A549 treated with ZK216348 at 1 μM for 4 hours (cell line): ENCODE results near the gene RPF1. TPM values are rescaled to one million over a fixed set of nuclear protein-coding genes. Genes with fewer than 3 reads are reported as not detected.

Experiments
- total RNA-seq: library from RNA; stranded (reverse); fragments of 200-300 nt; extraction: Qiagen RNA extraction; gene quantifications from 5 replicates; pipeline ENCODE4 v1.2.3, GENCODE V29; 2022; ENCODE audit warnings: low read depth

The RPF1 gene, protein sequence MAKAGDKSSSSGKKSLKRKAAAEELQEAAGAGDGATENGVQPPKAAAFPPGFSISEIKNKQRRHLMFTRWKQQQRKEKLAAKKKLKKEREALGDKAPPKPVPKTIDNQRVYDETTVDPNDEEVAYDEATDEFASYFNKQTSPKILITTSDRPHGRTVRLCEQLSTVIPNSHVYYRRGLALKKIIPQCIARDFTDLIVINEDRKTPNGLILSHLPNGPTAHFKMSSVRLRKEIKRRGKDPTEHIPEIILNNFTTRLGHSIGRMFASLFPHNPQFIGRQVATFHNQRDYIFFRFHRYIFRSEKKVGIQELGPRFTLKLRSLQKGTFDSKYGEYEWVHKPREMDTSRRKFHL
- total RNA-seq, result 28.1 to 40.2 TPM (median 29.5 TPM) in 5 replicates

DNA sequence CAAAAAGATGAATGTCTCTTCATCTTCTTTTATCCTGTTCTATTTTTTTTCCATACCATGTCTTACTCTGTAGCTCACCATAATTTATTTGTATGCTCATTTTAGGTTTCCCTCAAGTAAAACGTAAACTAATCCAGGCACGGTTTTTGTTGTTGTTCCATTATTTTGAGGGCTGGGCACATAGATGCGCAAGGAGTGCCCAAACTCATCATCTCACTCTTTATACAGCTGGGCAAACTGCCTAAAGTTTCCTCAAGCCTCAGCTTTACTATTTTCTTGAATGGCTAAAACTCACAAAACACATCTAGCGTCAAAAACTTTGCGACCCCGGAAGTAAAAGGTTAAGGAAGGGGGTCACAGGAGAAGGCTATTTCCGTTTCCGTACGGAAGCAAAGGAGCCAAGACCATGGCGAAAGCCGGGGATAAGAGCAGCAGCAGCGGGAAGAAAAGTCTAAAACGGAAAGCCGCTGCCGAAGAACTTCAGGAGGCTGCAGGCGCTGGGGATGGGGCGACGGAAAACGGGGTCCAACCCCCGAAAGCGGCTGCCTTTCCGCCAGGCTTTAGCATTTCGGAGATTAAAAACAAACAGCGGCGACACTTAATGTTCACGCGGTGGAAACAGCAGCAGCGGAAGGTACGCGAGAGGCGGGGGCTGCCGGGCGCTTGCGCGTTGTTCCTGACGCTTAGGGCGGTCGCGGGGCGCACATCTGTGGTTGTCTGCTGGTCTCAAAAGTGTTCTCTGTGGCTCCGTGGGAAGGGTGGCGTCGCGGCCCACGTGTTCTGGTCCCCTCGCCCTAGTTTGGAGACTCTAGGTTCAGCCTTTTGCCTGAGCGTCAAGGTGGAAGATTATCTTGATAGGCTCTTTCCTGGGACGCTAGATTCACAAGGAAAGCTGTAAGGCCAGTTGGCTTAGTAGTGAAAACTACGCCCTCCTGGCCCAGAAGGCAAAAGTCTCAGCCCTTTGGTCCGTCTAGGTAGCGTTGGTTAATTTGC, at the start of gene RPF1:
Gene RPF1, plus strand, starts transcription at position 391 of the 993 bp plus-strand sequence. Its CDS starts 16 bp downstream, at position 407.

DNA sequence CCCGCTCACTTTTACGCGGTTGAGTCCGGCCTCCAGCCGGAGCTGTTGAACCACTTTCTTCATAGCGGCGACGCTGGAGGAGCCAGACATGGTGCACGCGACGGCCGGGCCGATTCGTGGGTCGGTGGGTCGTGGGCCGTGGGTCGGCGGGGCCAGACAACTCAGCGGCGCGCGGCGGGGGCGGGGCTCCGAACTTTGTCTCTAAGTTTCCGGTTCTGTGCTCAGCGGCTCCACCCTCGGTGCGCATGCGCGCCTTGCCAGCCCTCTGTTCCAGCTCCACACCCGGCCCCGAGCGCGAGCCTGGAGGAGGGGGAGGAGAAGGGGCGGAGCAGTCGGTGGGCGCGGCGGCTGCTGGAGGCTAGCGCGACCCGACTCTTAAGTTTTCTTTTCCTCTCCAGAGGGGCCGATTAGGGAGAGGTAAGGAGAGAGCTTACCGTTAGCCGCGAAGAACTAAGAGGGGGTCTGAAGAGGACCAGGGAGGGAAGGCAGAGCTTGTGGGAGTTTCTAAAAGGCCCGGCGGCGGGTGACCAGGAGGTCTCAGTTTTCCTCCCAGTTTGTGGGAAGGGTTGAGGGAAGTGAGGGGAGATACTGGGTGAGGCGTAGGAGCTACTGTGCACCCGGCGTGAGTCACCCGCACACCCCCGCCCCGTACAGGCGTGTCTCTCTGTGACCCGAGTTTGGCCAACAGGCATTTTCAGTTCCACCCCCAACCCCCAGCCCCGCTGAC, 27.1 kb downstream of the RPF1 start, which contains the start of the genes GNG5 and SPATA1:
Gene GNG5, minus strand, starts transcription at position 580 of the 727 bp plus-strand sequence. Its CDS starts 490 bp downstream, at position 90.
Gene SPATA1, plus strand, starts transcription at position 385 of the 727 bp plus-strand sequence. CDS start 9,974 bp downstream, outside the sequence.

Other genes with a start within 250 kb of the RPF1 start
- 0.19 to 1.1 TPM (median 0.53 TPM) in 5 replicates for gene SAMD13, start 177.6 kb upstream of the RPF1 start, total RNA-seq
- not detected in 5 replicates for gene DNASE2B, start 80.8 kb upstream of the RPF1 start, total RNA-seq
- gene SPATA1, start 27.1 kb downstream of the RPF1 start, total RNA-seq, result 0.75 to 2.3 TPM (median 1.1 TPM) in 4 of 5 replicates, not detected in the other
- gene GNG5, start 27.3 kb downstream of the RPF1 start, total RNA-seq, result 158 to 190 TPM (median 169 TPM) in 5 replicates
- gene CTBS, start 95.2 kb downstream of the RPF1 start, total RNA-seq, result 3.3 to 7.3 TPM (median 6.0 TPM) in 5 replicates
- 8.0 to 16.1 TPM (median 13.6 TPM) in 5 replicates for gene SSX2IP, start 211.2 kb downstream of the RPF1 start, total RNA-seq